ENCODE data around the gene LIMD2. TPM values are rescaled to one million over a fixed set of nuclear protein-coding genes. Genes with fewer than 3 reads are reported as not detected.

Gene LIMD2
- total RNA-seq, 1 experiment from 2014 or later, result 93.5 TPM

DNA sequence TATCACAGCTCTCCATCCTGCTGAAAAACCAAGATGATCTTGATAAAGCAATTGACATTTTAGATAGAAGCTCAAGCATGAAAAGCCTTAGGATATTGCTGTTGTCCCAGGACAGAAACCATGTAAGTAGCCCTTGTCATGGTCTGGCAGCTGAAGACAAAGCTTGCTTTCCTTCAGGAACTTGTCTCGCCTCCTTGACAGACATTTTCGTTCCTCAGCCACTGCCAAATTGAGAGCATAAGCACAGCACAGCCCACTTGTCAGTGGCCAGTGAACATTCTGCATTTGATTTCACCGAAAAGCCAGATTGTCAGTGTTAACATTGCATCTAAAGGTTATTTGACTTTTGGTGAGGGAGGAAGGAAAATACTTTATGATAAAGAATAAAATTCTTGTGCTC lies 42.1 kb downstream of the LIMD2 start:
- H3K27ac ChIP-seq (ENCODE audit: insufficient read length, low read depth, low read length), result no peak overlapping the region
- H4K8ac ChIP-seq (replicated peaks; ENCODE audit: insufficient read length, low read depth, low read length), result no peak overlapping the region
- no peak overlapping the region for H3K4ac ChIP-seq (ENCODE audit: low read depth, low read length)
- H3K4me3 Mint-ChIP-seq, result no peak overlapping the region
- no peak overlapping the region for H3K9ac ChIP-seq (ENCODE audit: extremely low read depth, insufficient read length, low read length)
- no peaks in the 10 kb centered on the region for H3K27me3 ChIP-seq (ENCODE audit: insufficient read depth, low read length)
- H4K5ac ChIP-seq (ENCODE audit: insufficient read length, low read depth, low read length), result no peak overlapping the region
- peaks cover 0 to 27% (median 24%) of the 10 kb centered on the region in 3 experiments for H3K36me3 Mint-ChIP-seq (ENCODE audit: insufficient read depth in 1 of 3, low read depth in 3 of 3)
- no peak overlapping the region for H3K56ac ChIP-seq (ENCODE audit: insufficient read length, low read depth, low read length)
- H2AK5ac ChIP-seq (ENCODE audit: insufficient read length, low read length), result no peak overlapping the region
- no peak for DNase-seq
- H3K23ac ChIP-seq (ENCODE audit: insufficient read length, low read depth, low read length), result no peak overlapping the region
- H3K79me2 ChIP-seq (ENCODE audit: insufficient read depth, low read length), result no peaks in the 10 kb centered on the region
- no peak overlapping the region for H3T11ph ChIP-seq (ENCODE audit: low read length)
- H2BK5ac ChIP-seq (ENCODE audit: insufficient read length, low read length), result no peak overlapping the region
- H3K9me3 ChIP-seq (ENCODE audit: control insufficient read depth, low read depth, low read length), result no peaks in the 10 kb centered on the region
- no peak overlapping the region for H2BK20ac ChIP-seq (ENCODE audit: low read depth, low read length, poor library complexity, severe bottlenecking)
- H4K91ac ChIP-seq (ENCODE audit: insufficient read length, low read depth, low read length), result no peak overlapping the region
- H3K14ac ChIP-seq (ENCODE audit: insufficient read depth, low read length), result no peak overlapping the region
- no peak overlapping the region; a peak in 2 of 7 replicates for H3K27ac Mint-ChIP-seq
- no peak overlapping the region for H2BK12ac ChIP-seq (ENCODE audit: insufficient read length, low read depth, low read length)
- no peaks in the 10 kb centered on the region for H3K23me2 ChIP-seq (ENCODE audit: insufficient read length, low read depth, low read length, poor library complexity, severe bottlenecking)
- H3K18ac ChIP-seq (ENCODE audit: insufficient read length, low read depth, low read length), result no peak overlapping the region
- no peaks in the 10 kb centered on the region for H3K9me3 Mint-ChIP-seq
- H3K27me3 Mint-ChIP-seq (ENCODE audit: low read depth), result peaks cover 2% of the 10 kb centered on the region; the same call in 1 of the 2 replicates
- H2AFZ ChIP-seq (ENCODE audit: low read length), result no peak overlapping the region
- H3K4me1 Mint-ChIP-seq, result no peaks in the 10 kb centered on the region
- no CpG with 5 or more reads among the region's 3 CpGs for WGBS (ENCODE audit: extremely low coverage, insufficient read length, low lambda C conversion rate)
- H2BK15ac ChIP-seq (ENCODE audit: low read depth, low read length), result no peak overlapping the region
- no peaks in the 10 kb centered on the region for H3K4me1 ChIP-seq (ENCODE audit: insufficient read depth, low read length)
- H4K20me1 ChIP-seq (ENCODE audit: control insufficient read depth, insufficient read depth, insufficient read length), result no peaks in the 10 kb centered on the region
- no peaks in the 10 kb centered on the region for H3K79me1 ChIP-seq (ENCODE audit: insufficient read depth, low read depth, low read length, poor library complexity, severe bottlenecking)
- TF ChIP-seq, protein P1, sequence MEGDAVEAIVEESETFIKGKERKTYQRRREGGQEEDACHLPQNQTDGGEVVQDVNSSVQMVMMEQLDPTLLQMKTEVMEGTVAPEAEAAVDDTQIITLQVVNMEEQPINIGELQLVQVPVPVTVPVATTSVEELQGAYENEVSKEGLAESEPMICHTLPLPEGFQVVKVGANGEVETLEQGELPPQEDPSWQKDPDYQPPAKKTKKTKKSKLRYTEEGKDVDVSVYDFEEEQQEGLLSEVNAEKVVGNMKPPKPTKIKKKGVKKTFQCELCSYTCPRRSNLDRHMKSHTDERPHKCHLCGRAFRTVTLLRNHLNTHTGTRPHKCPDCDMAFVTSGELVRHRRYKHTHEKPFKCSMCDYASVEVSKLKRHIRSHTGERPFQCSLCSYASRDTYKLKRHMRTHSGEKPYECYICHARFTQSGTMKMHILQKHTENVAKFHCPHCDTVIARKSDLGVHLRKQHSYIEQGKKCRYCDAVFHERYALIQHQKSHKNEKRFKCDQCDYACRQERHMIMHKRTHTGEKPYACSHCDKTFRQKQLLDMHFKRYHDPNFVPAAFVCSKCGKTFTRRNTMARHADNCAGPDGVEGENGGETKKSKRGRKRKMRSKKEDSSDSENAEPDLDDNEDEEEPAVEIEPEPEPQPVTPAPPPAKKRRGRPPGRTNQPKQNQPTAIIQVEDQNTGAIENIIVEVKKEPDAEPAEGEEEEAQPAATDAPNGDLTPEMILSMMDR (conservative IDR thresholded peaks at IDR 0.05), result no peak
- H2BK120ac ChIP-seq (ENCODE audit: low read depth, low read length, poor library complexity, severe bottlenecking), result no peak overlapping the region
- H3K4me2 ChIP-seq (ENCODE audit: insufficient read depth, insufficient read length, low read length), result no peak overlapping the region
